Stimulated activated CD8-positive, alpha-beta memory T cell treated with anti-CD3 and anti-CD28 coated beads, Interleukin-12 subunit alpha, Interleukin-12 subunit beta, amount 100 ng/mL, for 24 hours (primary cell): ENCODE data around the gene LPP.

Source experiments
- DNase-seq: peaks from one replicate; pipeline ENCODE4 v3.0.0-alpha.2; 2020; ENCODE audit errors: extremely low read depth

LPP gene

DNA sequence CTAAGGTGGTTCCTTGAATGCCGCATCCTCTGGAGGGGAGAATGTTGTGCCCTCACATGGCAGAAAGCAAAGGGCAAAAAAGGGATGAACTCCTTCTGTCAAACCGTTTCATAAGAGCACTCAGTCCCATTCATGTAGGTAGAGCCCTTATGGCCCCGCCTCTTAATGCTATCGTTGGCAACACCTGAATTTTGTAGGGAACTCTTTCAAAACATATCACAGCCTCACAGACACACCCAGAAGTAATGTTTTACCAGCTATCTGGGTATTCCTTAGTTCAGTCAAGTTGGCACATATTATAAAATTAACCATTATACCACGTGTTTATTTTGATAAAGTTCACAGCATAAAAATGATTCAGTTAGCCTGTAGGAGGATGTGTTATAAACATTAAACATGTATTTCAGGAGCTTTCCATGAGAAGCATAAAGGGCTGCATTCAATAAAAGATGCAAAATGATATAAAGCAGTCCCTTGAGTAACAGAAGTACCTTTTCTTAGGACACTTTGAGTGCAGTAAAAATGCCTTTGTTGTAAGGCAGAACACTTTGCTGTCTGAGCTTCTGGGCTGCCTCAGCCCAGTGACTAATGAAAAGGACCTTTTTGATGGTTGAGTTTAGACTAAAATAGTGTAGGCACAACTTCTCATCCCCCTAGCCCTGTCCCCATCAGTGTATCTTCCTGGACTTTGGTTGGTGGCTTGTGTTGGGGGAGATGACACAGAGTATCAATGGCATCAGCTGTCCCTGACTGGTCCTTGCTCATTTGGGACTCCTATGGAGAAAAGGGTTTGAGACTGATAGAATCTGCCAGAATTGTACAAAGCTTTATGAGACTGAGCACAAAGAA, 754.3 kb downstream of the LPP start:
- DNase-seq, result no peak

DNA sequence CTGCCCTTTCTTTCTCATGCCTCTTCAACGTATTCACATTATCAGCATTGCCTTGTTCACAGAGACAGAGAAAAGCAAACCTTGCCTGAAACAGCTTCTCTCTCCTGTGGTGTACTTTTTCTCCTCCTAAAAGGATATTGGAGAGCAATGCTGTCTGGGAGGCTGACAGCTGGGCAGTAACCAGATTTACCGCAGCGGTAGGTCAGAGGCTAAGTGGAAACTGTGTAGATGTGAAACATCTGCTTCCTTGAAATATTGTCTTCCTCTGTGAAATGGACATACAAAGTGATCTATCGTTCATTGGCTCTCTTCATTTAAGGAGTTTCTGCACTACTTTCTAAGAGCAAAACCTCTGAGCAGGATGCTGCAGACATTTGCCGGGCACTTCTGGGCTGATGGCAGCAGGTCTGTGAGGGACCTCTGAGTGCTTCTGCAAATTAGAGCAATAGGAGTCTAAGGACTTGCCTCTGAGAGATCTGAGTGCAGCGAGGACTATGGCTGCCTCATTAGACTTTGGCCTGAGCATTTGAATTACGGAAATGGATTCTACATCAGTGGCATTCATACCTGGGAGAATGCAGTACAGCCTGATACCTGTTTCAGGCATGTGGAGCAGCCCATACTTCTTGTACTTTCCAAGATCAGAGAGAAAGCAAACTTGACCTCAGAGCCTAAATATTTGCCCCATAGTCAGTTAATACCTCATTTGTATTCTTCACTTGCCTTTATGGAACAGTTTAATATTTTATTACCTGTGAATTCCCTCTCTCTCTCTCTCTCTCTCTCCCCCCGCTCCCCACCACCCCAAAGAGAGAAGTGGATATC, 757.3 kb downstream of the LPP start:
- DNase-seq, result no peak

DNA sequence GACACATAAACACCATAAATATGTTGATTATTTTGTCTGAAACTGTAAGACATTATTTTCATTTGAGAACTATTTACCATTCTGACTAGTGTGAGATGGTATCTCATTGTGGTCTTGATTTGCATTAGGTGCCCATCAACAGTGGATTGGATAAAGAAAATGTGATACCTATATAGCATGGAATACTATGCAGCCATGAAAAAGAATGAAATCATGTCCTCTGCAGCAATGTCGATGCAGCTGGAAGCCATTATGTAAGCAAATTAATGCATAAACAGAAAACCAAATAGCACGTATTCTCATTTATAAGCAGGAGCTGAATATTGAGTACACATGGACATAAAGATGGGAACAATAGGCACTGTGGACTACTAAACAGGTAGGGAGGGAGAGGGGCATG, 759.1 kb downstream of the LPP start:
- no peak for DNase-seq

DNA sequence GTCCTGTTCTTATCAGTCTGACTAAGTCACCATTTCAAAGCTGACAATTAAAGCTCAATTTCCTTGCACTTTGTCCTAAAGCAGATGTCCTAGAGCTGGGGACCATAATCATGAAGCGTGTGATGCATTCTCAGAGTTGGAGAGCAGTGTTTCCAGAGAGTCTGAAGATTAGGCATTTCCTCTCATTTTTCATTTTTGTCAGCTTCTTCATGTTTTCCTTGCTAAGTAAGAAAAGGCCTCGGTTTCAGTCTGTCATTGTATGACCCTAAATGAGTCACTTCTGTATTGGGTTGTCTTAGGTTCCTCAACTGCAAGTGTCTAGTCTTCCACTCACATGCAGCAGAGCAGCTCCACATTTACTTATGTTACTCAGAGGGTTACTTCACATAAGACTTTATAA, 760.6 kb downstream of the LPP start:
- DNase-seq, result no peak

DNA sequence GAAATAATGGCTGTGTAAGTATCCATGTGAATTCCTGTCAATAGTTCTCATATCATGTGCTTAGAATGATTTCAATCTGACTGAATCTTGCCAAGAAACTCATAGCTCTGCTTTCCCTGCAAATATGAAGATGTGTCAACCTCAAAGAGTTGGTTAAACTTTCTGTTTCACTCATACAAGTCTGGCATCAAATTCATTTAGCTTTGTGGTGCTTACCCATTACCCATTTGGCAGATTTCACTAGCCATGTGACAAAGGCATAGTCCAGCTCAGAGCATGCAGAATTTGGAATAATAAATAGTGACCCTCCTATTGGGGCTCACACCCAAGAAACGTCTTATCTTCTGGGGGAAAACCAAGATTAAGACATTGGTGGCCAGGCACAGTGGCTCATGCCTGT, 761.2 kb downstream of the LPP start:
- no peak for DNase-seq

DNA sequence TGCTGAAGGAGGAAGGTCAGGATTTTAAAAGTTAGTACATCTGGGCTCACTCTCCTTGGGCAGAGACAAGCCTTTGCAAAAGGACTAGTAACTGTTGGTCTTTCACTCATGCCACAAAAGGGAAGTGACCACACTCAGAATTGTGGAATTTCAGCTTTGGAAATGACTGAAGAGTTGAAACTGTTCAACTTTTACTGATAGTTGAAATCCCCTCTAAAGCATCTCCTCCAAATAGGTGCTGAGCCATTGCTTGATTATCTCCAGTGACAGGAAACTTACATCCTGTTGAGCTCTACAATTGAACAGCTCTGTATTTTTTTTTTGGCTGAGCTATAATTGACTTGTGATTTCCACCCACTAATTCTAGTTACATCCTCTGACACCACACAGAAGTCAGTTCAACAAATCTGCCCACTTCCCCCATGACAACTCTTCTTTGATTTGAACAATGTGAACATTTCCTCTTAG, 763.0 kb downstream of the LPP start:
- DNase-seq, result no peak

DNA sequence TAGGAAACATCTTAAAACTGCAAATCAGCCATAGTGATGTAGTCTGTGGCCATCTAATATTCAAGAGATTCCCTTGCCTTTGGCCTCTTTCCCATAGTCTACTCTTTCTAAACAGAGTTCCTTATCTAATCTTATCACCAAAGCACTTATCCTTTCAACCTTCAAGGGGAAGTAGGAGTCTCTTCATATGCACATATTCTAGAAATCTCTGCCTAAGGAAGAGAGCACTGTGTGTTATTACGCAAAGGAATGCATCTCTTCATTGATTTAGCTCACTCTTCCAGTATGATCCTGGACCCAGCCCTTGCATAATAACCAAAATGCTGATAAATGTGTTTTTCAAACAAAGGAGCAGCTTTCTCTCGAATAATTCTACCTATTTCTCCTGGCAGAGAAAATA, 764.1 kb downstream of the LPP start:
- no peak for DNase-seq

DNA sequence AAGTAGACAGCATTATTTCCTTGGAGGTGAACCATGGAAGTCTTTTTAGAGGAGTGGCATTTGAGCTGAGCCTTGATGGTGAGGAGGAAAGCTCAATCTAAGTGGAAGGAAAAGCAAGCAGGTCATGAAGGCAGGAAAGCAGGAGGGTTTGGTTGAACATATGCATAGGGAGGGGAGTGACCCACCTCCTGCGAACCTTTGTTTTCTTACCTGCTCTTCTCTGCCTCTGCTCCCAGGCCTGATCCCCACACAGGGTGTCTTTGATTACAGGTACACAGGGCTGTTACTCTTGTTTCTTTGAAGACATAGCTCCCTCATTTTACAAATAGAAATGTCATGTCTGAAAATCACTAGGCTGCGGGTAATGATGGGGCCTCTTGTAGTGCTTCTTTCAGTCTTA, 769.7 kb downstream of the LPP start:
- DNase-seq, result no peak

DNA sequence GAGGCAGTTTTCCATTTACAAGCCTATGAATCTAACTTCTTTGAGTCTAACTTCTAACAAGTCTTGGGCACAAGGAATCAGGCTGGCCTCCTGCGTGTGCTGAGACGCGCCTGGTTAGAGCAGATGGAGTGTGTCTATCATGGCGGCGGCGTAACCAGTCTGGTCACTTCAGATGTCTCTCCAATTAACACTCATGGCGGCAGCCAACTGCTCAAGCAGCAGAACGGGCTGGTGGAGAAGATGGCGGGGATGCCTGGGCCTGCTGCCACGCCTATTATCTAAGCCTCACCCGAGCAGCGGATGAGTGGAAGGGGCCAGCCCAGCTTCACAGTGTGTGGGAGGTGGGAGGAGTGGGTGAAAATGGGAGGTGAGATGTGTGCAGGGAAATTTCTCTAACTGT, 771.4 kb downstream of the LPP start:
- DNase-seq, result no peak

DNA sequence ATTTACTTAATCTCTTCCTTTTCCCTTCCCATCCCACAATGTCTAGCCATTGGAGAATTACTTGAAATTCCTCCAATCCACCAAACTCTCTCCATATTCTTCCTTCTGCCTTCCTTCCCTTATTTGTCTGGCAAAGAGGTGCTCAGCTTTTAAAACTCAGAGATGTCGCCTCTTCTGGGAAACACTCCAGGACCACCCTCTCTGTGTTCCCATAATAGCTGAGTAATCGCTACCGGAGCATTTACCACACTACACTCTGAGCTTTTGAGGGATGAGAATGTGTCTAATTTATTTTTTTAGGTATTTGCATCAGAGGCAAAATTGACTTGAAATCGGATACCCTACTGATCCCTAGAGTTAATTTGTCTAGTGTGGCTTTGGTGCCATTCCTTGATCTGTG, 772.2 kb downstream of the LPP start:
- no peak for DNase-seq

DNA sequence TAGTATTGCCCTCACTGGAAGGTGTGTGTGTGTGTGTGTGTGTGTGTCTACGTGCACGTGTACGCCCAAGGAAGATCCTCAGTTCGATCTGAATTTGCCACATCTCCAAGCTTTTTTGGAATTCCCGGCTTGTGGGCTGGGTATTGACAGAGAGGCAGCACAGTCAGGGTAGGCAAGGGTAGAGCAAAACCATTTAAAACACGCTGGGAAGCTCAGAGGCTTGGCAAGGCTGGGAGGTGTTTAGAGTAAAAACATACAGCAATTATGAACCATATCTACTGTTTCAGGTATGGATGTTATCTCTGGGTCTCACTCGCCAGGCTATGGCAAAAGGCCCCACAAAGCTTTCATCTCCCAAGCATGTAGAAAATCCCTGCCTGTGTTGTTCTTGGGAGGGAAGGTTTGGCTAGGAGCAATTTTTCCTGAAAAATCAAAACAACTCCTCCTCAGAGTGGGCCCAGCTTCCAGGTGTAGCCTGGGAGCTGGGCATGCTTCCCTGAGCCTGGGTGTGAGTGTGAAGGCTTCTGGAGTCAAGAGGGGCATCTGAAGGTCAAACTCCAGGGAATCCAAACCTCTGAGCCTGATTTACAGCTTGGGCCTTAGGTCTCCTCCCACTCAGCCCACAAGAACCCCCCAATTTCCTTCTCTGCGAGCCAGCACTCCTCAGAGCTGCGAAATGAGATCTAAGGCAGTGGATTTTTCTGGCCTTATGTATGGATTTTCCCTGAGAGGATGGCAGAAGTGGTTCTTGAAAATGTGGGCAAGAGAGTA, 773.0 kb downstream of the LPP start:
- no peak for DNase-seq

DNA sequence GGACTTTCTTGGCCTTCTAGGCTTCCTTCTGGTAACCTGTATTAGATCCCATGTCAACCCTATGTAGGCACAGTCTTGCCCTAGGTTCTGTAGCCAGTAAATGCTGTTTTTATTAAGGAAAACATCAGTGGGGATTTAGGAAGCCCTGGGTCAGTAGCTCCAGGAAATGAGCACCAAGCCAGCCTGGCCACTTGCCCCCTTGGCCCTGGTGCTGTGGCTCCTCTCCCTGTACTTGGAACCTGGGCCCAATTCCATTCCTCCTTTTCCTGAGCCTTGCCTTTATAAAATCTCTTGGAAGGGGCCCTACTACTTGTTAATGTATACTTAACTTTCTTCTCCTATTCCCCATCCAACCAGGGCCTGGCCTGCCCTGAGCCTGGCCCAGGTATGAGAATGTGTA, 774.0 kb downstream of the LPP start:
- DNase-seq, result no peak

DNA sequence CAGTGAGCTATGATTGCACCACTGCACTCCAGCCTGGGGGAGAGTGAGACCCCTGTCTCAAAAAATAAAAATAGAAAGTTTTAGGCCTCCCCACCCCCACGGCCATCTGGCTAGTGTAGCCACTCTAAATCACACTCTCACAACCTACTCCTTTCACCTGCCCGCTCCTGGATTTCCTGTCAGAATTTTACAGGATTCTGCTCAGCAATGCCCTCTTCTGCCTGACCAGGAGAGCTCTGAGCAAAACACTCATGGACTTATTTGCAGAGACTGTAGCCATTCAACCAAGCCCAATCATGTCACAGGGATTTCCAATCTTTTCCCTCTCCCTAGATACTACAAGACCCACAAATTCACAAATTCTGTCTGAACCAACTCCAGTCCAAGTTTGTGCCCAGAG, 775.2 kb downstream of the LPP start:
- DNase-seq, result no peak

DNA sequence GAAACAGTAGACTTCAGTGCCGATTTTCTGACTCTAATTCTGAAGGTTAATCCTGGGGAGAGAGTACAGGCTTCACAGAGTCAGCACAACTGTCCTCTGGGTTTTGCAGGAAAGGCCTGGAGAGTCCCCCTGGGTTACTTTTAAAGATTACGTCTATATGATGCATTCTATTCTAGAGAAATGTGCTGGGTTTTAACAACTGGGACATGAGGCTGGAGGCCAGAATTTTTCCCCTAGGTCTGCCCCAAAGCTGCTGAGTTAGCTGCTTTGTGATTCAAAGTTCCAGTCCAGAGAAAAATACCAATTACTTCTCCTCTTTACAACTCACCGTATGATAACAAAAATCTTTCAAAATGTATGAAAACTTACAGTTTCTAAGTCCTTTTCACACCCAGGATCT, 777.1 kb downstream of the LPP start:
- no peak for DNase-seq

DNA sequence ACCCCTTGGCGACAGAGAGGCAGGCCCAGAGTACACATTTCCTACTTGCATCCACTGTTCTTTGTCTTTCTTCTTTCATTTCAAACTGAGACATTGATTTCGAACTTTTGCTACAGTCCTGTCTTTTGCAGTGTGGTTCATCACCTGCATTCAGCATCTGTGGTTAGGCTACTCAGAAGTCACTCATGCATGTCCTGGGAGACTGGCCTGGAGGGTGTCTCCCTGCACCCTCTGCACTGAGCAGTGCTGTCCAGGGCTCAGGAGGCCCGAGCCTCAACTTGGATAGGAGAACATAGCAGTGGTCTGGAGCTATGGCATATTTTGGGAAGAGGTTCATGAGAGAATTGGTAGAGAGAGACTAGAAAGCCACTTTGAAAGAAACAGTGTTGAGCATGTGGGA, 777.6 kb downstream of the LPP start:
- DNase-seq, result no peak

DNA sequence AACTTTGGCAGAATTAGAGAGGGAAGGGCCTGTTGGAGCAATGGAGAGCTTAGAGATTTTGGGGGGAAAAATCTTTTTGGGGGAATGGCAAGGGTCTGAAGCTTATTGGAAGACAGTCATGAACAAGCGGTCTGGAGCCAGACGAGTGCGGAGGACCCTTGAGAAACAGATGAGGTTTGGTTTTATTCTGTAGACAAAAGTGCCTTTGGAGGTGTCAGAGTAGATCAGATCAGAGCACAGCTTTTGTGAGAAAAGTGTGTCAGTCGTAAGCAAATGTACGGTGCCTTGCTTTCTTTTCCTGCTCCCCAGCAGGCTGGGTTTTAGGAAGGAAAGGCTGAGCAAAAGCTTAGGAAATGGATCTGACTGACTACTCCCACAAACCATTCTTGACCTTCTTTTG, 781.0 kb downstream of the LPP start:
- DNase-seq, result no peak

DNA sequence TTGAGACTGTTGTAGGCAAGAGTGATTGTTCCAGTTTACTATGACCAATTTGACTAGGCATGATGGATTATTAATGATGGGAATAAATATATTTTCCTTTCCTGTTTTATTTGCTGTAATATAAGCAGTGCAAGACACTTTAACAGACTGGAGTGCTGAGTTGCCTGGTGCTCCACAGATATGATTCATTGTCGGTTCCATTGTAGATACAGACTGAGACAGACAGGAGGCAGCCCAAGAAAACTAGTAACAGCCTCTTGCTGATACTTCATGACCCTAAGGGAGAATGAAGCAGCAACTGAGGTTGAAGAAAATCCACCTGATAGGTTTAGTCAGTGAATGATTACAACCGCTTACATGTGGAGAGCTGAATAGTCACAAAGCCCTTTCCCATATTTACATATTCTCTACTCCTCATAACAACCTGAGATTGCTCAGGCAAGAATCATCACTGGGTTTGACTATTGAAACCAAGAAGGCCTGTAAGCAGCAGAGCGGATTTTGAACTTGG, 782.7 kb downstream of the LPP start:
- no peak for DNase-seq

DNA sequence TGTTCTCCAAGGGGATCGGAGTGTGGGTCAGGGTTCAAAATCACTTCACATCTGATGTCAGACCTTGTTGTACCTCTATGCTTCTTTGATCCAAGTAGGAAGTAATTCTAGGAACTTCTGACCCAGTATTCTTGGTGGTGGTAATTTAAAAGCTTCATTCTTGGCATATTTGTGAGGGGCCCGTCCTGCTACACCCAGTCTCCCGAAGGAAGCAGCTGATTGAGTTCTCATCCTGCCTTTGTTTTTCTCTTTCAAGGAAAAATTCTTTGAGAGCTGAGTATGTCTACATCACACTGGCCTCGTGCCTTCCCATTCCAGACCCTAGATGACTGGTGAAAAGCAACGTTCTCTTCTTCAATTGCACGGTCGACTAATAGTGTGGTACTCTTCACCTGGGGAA, 783.4 kb downstream of the LPP start:
- no peak for DNase-seq

DNA sequence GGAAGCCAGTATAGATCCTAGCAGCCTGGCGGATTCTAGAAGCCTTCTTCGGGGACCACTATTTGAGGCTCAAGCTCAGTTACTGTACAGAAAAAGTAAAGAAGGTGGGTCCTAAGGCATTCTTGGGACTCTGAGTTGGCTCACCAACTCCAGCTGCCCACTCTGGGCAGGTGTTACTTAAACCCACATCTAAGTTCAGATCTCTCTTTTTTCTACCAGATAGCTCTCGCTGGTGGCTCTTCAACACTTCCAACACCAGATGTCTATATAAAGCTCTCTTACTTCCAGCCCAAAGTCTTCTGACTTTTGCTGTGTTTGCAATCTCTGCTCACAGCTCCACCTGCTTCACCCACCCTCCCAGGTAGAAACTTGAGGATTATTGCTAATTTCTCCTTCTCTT, 785.0 kb downstream of the LPP start:
- no peak for DNase-seq

DNA sequence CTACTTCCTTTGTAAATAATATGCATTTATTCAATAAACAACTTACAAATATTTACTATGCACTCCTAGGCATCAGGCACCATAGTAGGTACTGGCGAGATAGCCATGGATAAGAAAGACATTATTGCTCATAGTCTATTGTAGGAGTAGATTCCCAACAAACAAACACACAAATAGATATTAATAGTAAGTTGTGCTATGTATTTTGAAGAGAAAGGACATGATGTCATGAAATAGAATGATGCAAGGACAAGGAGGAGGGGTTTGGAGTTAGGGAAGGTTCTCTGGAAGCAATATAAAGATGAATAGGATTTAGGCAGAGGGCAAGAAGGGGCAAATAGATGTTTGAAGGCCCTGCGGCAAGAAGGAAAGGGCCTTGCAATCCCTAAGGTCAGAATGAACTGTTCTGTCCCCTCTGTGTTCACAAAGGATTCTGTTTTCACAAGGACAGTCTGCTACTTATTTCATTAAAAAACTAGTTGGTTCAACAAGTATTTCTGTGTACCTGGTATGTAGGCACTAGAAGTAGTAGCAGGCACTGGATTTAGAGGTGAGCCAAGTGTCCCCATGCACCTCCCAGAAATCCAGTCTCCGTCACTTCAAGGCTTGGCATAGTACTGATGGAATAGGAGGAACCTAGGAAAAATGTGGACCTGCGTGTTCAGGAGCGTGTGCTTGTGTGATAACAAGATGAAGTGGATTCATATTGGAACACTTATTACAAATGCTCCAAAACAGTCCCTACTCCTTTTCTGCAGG, 786.0 kb downstream of the LPP start:
- DNase-seq, result no peak
